Erythroblast (primary cell): ENCODE measurements around the gene ISLR2.

Source experiments
- DNase-seq, 2 experiments: peaks; one replicate each; lab custom pipeline; 2025; lab: John Stamatoyannopoulos, UW
- GATA1 ChIP-seq: IDR thresholded peaks from 2 replicates; pipeline ENCODE4 v1.6.1; 2011; ENCODE audit warnings: low read depth, mild to moderate bottlenecking, control low read depth, low read length, moderate library complexity
- POLR2A ChIP-seq: IDR thresholded peaks from 2 replicates; pipeline ENCODE4 v1.6.1; 2011; ENCODE audit warnings: mild to moderate bottlenecking, low read length

The ISLR2 gene

DNA sequence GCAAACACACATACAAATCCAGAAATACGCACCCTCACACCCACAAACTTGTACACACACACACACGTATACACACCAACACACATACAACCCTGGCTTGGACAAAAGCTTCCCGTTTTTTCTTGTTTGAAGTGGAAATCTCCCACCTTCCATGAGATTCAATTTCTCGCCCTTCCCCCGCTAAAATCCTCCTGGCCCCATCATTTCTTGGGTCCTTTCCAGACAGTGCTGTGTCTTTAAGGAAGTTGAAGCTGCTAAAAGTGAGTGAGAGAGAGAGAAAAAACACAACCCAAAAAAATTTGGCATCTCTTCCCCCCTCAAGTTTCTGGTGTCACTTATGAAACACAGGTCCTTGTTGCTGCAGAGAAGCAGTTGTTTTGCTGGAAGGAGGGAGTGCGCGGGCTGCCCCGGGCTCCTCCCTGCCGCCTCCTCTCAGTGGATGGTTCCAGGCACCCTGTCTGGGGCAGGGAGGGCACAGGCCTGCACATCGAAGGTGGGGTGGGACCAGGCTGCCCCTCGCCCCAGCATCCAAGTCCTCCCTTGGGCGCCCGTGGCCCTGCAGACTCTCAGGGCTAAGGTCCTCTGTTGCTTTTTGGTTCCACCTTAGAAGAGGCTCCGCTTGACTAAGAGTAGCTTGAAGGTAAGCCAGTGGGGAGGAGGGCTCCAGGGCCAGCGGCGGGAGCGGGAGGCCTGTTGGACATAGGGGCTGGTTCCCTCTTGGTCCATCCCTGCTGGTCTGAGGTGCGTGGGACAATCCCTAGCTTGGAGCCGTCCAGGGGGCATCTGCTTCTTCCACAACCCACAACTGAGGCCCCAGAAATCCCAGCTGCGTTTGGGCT is 43.2 kb downstream of the ISLR2 start, which contains the start of gene ISLR:
Gene ISLR, plus strand, starts transcription at position 331 of the 839 bp plus-strand sequence. CDS start 1,149 bp downstream, outside the sequence.
- no peak for DNase-seq
- no peak for TF ChIP-seq GATA1
- TF ChIP-seq POLR2A: no peak

DNA sequence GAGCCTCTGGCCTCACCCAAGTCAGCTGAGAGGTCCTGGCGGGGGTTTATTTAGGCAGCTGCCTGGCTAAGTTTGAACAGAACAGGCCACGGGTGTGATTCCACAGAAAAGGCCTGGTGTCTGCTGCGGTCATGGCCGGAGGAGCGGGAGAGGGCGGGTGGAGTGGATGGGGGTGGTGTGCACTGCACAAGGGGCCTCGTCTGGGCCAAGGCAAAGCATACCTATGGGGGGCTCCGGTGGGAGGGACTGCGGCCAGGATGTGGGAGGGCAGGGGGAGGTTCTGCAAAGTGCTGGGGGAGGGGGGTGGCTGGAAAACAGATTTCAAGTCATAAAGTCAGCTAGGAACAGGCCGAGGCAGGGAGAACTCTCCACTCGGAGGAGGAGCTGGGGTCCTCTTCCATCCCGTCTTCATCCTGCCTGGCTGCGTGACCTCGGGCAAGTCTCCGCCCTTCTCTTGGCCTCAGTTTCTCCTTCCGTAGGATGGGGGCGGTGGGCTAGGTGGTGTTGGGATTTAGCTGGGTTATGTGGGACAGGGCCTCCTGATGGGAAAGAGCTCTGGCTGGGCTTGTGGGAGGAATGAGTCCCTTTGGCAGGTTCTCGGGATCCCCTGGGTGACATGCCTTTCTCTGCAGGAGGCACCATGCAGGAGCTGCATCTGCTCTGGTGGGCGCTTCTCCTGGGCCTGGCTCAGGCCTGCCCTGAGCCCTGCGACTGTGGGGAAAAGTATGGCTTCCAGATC is 44.0 kb downstream of the ISLR2 start:
- DNase-seq: no peak
- TF ChIP-seq POLR2A (no peak), GATA1 (no peak)

DNA sequence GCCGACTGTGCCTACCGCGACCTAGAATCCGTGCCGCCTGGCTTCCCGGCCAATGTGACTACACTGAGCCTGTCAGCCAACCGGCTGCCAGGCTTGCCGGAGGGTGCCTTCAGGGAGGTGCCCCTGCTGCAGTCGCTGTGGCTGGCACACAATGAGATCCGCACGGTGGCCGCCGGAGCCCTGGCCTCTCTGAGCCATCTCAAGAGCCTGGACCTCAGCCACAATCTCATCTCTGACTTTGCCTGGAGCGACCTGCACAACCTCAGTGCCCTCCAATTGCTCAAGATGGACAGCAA is 44.5 kb downstream of the ISLR2 start:
- TF ChIP-seq POLR2A (no peak), GATA1 (no peak)
- DNase-seq: no peak

DNA sequence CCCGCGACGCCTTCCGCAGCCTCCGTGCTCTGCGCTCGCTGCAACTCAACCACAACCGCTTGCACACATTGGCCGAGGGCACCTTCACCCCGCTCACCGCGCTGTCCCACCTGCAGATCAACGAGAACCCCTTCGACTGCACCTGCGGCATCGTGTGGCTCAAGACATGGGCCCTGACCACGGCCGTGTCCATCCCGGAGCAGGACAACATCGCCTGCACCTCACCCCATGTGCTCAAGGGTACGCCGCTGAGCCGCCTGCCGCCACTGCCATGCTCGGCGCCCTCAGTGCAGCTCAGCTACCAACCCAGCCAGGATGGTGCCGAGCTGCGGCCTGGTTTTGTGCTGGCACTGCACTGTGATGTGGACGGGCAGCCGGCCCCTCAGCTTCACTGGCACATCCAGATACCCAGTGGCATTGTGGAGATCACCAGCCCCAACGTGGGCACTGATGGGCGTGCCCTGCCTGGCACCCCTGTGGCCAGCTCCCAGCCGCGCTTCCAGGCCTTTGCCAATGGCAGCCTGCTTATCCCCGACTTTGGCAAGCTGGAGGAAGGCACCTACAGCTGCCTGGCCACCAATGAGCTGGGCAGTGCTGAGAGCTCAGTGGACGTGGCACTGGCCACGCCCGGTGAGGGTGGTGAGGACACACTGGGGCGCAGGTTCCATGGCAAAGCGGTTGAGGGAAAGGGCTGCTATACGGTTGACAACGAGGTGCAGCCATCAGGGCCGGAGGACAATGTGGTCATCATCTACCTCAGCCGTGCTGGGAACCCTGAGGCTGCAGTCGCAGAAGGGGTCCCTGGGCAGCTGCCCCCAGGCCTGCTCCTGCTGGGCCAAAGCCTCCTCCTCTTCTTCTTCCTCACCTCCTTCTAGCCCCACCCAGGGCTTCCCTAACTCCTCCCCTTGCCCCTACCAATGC is 45.1 kb downstream of the ISLR2 start:
- DNase-seq: no peak
- TF ChIP-seq GATA1 (no peak), POLR2A (no peak)

DNA sequence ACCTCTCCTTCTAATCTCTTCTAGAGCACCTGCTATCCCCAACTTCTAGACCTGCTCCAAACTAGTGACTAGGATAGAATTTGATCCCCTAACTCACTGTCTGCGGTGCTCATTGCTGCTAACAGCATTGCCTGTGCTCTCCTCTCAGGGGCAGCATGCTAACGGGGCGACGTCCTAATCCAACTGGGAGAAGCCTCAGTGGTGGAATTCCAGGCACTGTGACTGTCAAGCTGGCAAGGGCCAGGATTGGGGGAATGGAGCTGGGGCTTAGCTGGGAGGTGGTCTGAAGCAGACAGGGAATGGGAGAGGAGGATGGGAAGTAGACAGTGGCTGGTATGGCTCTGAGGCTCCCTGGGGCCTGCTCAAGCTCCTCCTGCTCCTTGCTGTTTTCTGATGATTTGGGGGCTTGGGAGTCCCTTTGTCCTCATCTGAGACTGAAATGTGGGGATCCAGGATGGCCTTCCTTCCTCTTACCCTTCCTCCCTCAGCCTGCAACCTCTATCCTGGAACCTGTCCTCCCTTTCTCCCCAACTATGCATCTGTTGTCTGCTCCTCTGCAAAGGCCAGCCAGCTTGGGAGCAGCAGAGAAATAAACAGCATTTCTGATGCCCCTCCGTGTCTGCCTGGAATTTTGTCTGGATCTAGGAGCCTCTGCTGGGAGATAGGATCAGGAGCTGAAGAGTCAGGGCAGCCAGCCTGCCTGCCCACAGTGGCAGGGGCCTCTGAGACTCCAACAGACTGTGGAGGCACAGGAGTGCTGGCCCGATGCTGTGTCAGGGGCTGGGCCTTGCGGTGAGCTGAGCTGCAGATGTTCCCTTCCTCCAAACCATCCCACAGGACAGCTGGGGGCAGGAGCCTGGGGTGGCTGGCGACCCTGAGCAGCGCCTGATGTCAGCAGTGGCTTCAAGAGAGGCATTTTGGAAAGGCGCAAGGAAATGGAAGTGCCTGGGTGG is 46.2 kb downstream of the ISLR2 start:
- DNase-seq: no peak
- TF ChIP-seq POLR2A (no peak), GATA1 (no peak)

DNA sequence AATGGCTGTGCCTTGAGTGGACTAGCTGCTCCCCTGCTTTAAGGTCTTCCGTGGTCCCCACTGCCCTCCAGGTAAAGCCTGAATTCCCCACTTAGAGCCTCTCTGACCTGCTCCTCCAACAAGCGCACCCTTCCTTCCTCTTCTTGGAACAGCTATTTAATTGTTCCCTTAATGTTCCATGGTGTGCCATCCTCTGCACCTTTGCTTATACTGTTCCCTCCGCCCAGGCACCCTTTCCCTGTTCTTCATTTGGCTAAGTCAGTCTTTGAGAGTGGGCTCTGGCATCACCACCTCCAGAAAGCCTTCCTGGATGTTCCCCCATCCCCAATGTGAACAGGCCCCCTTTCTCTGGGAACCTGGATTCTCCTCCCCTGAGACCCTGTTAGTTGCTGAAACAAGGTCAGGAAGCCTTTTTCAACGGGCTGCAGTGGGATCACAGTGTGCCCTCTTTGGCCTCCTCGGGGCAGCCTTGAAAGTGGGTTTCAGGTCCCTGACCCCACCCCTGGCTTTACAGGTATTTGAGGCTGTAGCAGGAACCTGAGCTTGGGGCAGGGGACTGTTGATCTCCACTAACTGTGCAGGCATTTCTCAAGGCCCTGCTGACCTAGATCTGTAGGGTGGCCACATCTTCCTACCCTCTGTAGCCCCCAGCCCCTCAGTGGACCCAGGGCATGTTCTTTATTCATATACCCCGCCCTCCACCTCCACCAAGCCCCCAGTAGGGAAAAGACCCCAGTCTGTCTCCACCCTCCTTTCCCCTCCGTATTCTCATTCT is 48.1 kb downstream of the ISLR2 start:
- TF ChIP-seq GATA1: no peak
- TF ChIP-seq POLR2A: no peak
- no peak for DNase-seq

DNA sequence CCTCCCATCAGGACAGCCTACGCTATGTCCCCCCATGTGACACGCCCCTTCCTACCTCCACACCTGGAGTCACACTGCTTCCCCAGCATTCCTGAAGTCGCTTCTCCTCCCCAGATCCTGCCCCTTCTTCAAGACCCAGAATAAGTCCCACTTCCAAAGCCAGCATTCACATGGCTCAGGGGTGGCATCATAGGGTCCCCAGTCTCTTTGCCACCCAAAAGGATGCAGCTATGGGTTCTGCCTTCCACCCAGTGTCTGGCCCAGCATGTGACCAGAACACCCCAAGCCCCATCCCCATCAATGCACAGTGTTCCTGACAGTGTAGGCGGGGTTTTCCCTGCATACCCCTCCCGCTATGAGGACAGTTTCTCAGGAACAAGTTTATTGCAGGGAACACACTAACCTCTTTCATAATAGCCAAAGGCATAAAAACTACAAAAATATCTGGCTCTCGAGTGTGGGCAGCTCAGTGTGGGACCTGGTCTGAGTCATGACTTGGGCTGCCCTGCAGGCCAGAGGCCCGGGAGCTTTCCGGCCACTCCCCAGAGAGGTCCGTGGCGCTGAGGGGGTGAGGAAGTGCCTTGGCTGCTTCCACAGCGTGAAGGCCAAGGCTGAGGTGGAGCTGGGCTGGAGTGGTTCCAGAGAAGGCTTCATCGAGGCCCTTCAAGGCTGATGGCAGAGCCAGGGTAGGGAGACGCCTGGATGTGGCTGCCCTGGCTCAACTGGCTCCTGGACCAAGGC is 48.9 kb downstream of the ISLR2 start:
- TF ChIP-seq POLR2A (no peak), GATA1 (no peak)
- no peak for DNase-seq

DNA sequence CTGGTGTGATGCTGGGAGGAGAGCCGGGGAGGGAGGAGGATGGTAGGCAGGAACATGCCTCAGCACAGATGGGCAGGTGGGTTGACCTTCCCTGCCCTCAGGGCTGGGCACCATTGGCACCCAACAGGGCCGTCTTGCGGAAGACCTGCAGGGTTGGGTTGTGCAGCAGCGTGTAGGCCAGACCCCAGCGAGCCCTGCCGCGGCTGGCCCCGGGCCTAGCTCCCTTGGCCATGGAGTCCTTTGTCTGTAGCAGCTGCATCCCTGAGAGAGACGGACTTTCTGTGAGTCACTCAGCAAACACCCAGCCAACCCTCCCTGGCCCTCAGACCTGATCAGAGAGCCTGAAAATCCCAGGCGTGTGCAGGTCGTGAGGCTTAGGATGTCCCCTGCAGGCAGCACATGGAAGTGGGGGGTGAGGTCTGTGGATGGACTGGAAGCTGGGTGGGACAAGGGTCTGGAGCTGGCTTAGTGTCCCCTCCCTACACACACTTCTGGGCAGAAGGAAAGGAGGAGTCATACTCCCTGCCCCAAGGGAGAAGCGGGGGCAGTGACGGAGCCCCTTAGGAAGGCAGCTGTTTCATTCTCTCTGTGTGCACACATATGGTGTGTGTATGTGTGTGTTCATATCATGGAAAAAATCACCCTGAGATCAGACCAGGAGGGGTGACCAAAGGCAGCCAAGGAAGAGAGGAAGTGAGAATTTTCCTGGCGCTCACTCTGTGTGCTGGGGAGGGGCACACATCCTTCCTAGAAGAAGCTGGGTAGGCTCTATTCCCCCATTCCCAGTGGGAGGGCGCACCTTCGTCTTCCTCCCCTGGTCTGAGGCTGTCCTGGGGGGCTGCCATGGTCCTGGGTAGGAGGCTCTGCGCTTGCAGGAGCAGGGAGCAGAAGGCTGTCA is 49.8 kb downstream of the ISLR2 start:
- DNase-seq: no peak
- TF ChIP-seq POLR2A (no peak), GATA1 (no peak)

DNA sequence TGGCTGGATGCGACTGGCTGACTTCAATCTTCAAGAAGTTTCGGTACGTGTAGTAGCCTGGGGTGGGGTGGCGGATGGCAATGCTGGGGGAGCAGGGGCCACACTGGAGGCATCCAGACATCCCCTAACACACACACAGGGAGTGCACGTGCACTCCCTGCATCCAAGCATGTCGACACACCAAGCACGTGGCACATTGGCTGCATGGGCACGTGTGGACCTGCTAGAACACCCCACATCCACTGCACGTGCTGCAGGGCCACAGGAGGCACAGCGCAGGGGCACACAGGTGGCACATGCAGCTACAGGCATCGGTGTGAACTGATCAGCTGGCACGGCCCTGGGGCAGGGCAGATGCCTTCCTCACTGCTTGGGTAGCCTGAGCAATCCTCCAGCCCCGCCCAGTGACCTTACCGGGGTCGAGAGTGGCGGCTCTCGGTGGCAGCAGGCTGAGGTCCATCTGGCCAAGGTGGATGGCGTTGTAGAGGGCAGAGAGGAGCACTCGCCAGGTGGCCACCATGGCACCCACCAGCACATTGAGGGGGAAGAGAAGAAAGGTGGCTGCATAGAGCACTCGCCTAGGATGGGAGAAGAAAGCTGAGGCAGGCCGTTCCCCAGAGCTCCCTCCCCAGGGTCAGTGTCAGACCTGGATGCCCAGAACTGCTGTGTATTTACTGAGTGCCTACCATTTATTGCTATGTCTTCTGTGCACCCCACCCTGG is 50.7 kb downstream of the ISLR2 start:
- TF ChIP-seq POLR2A: no peak
- no peak for TF ChIP-seq GATA1
- no peak for DNase-seq

DNA sequence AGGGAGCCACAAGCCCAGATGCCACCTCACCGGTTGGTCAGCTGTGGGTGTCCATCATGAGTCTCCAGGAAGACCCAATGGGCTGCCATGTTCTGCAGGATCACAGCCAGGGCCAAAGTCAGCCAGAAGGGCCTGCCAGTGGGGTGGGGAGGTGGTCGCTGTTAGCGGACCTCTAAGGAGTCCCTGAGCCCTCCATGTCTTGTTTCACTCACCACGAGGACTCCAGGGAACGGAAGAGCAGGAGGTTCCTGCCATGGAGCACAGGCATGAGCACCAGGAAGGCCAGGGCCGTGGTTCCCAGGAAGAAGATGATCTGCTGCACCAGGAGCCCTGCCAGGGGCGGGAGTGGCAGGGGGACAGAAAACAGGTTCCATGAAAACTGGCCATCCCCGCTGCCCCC is 51.7 kb downstream of the ISLR2 start:
- TF ChIP-seq POLR2A: no peak
- TF ChIP-seq GATA1: no peak
- DNase-seq: no peak
